AG09319 (cell line): Measurements from ENCODE around the gene COG1.

Experiments
- DNase-seq: peaks from one replicate; pipeline ENCODE4 v3.0.0-alpha.2; 2010; ENCODE audit warnings: low read depth; ENCODE audit errors: extremely low read depth
- TF ChIP-seq, protein P1 (sequence below): IDR thresholded peaks from 2 replicates; pipeline ENCODE4 v1.5.1; 2011; ENCODE audit warnings: low read depth, mild to moderate bottlenecking, inconsistent platforms, low read length, moderate library complexity

Gene COG1

DNA sequence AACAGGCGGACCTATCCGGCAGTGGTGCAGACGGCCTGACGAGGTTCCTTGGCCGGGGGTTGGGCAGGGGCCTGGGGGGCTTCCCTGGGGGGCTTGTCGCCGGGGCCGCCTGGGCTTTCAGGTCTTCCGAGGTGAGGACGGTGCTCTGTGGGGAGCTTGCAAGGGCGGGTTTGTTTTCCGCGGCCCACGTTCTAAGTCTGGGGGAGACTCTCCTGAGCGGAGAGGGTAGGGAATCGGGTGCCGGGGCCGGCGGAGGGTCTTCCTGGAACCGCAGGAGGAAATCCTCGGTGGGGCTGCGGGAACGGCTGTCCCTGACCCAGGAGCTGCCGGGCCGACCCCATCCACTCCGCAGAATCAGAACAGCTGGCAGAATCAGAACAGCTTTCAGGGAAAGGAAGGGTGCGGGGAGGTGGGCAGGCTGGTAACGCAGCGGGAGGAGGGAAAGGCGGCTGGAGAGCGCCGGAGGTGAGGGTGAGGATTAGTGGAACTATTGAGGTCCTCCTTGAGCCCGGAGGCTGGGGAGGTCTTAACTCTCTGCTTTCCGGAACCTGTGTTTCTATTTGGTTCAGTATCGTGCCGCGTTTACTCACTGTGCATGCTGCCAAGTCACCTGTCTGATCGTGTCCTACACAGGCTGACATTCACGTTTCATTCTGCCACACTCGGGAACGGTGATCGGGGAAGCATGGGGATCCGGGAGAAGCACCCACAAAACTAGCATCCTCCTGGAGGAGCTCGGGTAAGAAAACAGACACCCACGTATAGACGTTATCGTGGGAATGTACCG, 39.9 kb downstream of the COG1 start:
- no peak for DNase-seq
- TF ChIP-seq, protein P1, sequence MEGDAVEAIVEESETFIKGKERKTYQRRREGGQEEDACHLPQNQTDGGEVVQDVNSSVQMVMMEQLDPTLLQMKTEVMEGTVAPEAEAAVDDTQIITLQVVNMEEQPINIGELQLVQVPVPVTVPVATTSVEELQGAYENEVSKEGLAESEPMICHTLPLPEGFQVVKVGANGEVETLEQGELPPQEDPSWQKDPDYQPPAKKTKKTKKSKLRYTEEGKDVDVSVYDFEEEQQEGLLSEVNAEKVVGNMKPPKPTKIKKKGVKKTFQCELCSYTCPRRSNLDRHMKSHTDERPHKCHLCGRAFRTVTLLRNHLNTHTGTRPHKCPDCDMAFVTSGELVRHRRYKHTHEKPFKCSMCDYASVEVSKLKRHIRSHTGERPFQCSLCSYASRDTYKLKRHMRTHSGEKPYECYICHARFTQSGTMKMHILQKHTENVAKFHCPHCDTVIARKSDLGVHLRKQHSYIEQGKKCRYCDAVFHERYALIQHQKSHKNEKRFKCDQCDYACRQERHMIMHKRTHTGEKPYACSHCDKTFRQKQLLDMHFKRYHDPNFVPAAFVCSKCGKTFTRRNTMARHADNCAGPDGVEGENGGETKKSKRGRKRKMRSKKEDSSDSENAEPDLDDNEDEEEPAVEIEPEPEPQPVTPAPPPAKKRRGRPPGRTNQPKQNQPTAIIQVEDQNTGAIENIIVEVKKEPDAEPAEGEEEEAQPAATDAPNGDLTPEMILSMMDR: no peak

- DNase-seq: no peak
- TF ChIP-seq, protein P1: no peak
These were observed 41.9 kb downstream of the COG1 start for GRCh38 chr17:73234736-73235135.

GRCh38 chr17:73237714-73238113, 44.9 kb downstream of the COG1 start:
- TF ChIP-seq, protein P1: no peak
- no peak for DNase-seq

- TF ChIP-seq, protein P1: no peak
- no peak for DNase-seq
These were observed 47.7 kb downstream of the COG1 start for GRCh38 chr17:73240561-73240960.

DNA sequence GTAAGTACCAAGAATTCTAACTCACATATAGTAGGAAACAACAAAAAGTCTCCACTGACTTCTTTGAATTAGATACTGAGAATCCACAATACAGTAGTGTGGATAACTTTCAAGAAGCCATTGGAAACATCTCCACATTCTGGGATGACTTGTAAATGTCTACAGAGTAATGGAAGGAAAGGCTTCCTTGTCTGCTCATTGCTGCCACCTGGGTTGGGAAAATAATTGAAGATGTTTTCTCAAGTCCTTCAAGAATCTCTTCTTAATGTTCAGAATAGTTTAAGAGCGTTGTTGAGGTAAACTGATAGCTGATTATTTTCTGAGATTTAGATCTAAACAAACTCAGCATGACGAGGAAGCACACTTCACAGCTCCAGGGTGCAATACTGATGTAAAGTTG, 54.9 kb downstream of the COG1 start:
- TF ChIP-seq, protein P1: peak; percentile 12
- no peak for DNase-seq

- DNase-seq: no peak
These were observed 55.7 kb downstream of the COG1 start for GRCh38 chr17:73248532-73248931.

DNA sequence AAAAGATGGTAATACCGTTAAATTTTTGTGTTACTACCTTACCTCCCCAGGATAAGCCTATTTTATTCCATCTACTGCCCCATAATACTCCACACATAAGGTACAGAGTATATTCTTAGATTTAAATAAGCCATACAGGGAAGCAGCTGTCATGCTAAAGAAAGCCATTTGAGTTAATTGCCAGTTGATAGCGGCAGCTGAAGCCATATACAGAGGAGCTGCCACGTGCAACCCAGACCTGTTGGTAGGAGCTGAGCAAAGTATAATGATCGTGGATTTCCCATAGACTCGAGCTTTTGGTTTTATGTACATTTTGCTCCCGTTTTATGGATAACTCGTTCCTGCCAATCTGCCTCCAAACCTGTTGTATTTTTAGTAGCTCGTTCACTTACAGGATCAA, 56.8 kb downstream of the COG1 start:
- TF ChIP-seq, protein P1: no peak

More at GRCh38 chr17:73248532-73248931, 55.7 kb downstream of the COG1 start:
- TF ChIP-seq, protein P1: no peak

More for the DNA sequence above, 56.8 kb downstream of the COG1 start:
- DNase-seq: no peak
